Measurements from ENCODE around the gene C16orf86. TPM values are rescaled to one million over a fixed set of nuclear protein-coding genes. Genes with fewer than 3 reads are reported as not detected.

Gene C16orf86
- total RNA-seq, 3 donors from 2014 or later (not counting 1 experiment from before 2014, with no cell fraction given): 3.5 to 4.4 (median 3.6) TPM

DNA sequence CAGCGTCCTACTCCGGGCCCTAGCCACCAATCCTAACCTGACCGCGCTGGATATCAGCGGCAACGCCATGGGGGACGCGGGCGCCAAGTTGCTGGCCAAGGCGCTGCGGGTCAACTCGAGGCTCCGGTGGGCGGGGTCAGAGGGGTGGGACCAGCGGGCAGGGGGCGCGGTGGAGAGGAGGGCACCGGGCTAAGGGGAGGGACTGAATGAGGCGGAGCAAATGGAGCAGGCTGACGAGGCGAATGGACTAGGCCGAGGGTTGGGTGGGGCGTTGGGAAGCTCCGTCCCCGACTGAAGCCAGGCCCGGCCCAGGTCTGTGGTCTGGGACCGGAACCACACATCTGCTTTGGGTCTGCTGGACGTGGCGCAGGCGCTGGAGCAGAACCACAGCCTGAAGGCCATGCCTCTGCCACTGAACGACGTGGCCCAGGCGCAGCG, 17.1 kb upstream of the C16orf86 start:
- Mint-ChIP-seq H3K27ac (no peak overlapping the region), H3K4me3 (no peak overlapping the region), H3K36me3 (no peaks in the 10 kb centered on the region), H3K27me3 (ENCODE audit: low read depth in 2 of 2) (no peaks in the 10 kb centered on the region), H3K4me1 (peaks cover 0 to under 1% of the 10 kb centered on the region in 2 donors), H3K9me3 (no peaks in the 10 kb centered on the region)
- peaks cover 49% of the 10 kb centered on the region for H3K36me3 ChIP-seq (ENCODE audit: control insufficient read depth, insufficient read depth, low read length)
- no peaks in the 10 kb centered on the region for H3K9me3 ChIP-seq (ENCODE audit: control insufficient read depth, insufficient read depth, low read length)
- ATAC-seq (no peak), DNase-seq (no peak)
- no peak overlapping the region for H3K27ac ChIP-seq (ENCODE audit: low read length)
- intact Hi-C loops (cut with micrococcal nuclease): no loop called here
- no peaks in the 10 kb centered on the region for H3K27me3 ChIP-seq (ENCODE audit: control insufficient read depth, insufficient read depth, low read length)
- H3K4me3 ChIP-seq (ENCODE audit: low read length): no peak overlapping the region
- WGBS (ENCODE audit: insufficient coverage): 97% methylated on average over 34 of the region's 34 CpGs
- TF ChIP-seq, protein P1, sequence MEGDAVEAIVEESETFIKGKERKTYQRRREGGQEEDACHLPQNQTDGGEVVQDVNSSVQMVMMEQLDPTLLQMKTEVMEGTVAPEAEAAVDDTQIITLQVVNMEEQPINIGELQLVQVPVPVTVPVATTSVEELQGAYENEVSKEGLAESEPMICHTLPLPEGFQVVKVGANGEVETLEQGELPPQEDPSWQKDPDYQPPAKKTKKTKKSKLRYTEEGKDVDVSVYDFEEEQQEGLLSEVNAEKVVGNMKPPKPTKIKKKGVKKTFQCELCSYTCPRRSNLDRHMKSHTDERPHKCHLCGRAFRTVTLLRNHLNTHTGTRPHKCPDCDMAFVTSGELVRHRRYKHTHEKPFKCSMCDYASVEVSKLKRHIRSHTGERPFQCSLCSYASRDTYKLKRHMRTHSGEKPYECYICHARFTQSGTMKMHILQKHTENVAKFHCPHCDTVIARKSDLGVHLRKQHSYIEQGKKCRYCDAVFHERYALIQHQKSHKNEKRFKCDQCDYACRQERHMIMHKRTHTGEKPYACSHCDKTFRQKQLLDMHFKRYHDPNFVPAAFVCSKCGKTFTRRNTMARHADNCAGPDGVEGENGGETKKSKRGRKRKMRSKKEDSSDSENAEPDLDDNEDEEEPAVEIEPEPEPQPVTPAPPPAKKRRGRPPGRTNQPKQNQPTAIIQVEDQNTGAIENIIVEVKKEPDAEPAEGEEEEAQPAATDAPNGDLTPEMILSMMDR (IDR thresholded peaks at IDR 0.05): no peak
- H3K4me1 ChIP-seq (ENCODE audit: control insufficient read depth, insufficient read depth, low read length): peaks cover 16% of the 10 kb centered on the region

DNA sequence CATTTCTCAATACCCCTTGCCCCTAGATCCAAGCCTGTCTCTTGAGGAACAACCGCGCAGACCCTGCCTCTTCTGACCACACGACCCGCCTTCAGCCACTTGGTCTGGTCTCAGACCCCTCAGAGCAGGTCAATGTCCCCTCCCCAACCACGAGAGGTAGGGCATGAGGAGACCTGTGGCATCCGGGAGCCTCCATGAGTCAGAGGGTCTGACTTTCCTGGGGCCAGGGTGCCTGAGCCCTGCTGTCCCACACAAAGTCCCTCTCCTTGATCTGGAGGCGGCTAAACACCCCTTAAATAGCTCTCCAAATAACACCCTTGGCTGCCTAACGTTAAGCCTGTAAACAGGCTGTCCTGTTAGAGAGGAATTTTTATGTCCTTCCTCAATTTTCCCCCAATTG, 16.6 kb upstream of the C16orf86 start:
- peaks cover 53% of the 10 kb centered on the region for H3K36me3 ChIP-seq (ENCODE audit: control insufficient read depth, insufficient read depth, low read length)
- H3K4me1 ChIP-seq (ENCODE audit: control insufficient read depth, insufficient read depth, low read length): peaks cover 14% of the 10 kb centered on the region
- H3K4me3 Mint-ChIP-seq: no peak overlapping the region
- no peak for DNase-seq
- no peak overlapping the region for H3K27ac Mint-ChIP-seq
- intact Hi-C loops (cut with micrococcal nuclease): no loop called here
- H3K27ac ChIP-seq (ENCODE audit: low read length): no peak overlapping the region
- H3K9me3 ChIP-seq (ENCODE audit: control insufficient read depth, insufficient read depth, low read length): no peaks in the 10 kb centered on the region
- H3K27me3 Mint-ChIP-seq (ENCODE audit: low read depth in 2 of 2): no peaks in the 10 kb centered on the region
- H3K27me3 ChIP-seq (ENCODE audit: control insufficient read depth, insufficient read depth, low read length): no peaks in the 10 kb centered on the region
- TF ChIP-seq, protein P1 (IDR thresholded peaks at IDR 0.05): no peak
- H3K9me3 Mint-ChIP-seq: no peaks in the 10 kb centered on the region
- H3K4me1 Mint-ChIP-seq: peaks cover 0 to 3% of the 10 kb centered on the region in 2 donors
- no peaks in the 10 kb centered on the region for H3K36me3 Mint-ChIP-seq
- 92% methylated on average over 8 of the region's 8 CpGs for WGBS (ENCODE audit: insufficient coverage)
- no peak for ATAC-seq
- H3K4me3 ChIP-seq (ENCODE audit: low read length): no peak overlapping the region

DNA sequence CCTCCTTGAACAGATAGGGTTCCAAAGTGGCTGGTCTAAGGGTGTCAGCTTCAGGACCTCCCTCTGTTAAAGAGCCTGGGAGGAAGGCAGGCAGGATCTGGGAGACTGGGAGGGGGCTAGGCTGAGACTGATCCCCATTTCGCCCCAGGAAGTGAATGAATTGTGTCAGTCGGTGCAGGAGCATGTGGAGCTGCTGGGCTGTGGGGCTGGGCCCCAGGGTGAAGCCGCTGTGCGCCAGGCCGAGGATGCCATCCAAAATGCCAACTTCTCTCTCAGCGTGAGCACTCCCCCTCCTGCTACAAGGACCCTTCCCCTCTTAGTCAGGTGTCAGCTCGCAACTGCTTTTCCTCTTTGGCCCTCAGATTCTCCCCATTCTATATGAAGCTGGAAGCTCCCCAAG, 15.6 kb upstream of the C16orf86 start:
- Histone ChIP-seq H3K4me1 (ENCODE audit: control insufficient read depth, insufficient read depth, low read length) (peaks cover 5% of the 10 kb centered on the region), H3K9me3 (ENCODE audit: control insufficient read depth, insufficient read depth, low read length) (no peaks in the 10 kb centered on the region), H3K4me3 (ENCODE audit: low read length) (no peak overlapping the region), H3K36me3 (ENCODE audit: control insufficient read depth, insufficient read depth, low read length) (peaks cover 56% of the 10 kb centered on the region), H3K27ac (ENCODE audit: low read length) (no peak overlapping the region), H3K27me3 (ENCODE audit: control insufficient read depth, insufficient read depth, low read length) (no peaks in the 10 kb centered on the region)
- Mint-ChIP-seq H3K9me3 (no peaks in the 10 kb centered on the region), H3K27me3 (ENCODE audit: low read depth in 2 of 2) (no peaks in the 10 kb centered on the region), H3K4me3 (no peak overlapping the region), H3K4me1 (peaks cover 0 to 8% of the 10 kb centered on the region in 2 donors), H3K27ac (peak overlapping the region in 1 of 2 donors; percentile 12), H3K36me3 (no peaks in the 10 kb centered on the region)
- no peak for ATAC-seq
- intact Hi-C loops (cut with micrococcal nuclease): no loop called here
- TF ChIP-seq, protein P1 (IDR thresholded peaks at IDR 0.05): no peak
- no peak for DNase-seq
- 91% methylated on average over 7 of the region's 7 CpGs for WGBS (ENCODE audit: insufficient coverage)

DNA sequence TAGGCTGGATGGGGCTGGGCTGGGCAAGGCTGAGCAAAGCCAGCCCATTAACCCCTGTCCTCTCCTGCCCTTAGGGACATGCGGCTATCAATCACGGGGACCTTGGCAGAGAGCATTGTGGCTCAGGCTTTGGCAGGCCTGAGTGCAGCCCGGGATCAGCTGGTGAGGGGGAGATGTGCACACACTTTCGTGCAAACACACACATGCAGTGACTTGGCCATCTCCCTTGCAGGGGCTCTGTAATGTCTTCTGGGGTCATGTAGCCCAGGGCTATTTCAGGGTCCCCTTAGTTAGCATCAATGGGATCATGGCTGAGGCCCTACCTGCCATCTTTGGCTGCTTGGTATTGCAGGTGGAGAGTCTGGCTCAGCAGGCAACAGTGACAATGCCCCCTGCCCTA, 14.8 kb upstream of the C16orf86 start:
- no peaks in the 10 kb centered on the region for H3K27me3 ChIP-seq (ENCODE audit: control insufficient read depth, insufficient read depth, low read length)
- intact Hi-C loops (cut with micrococcal nuclease): no loop called here
- no peaks in the 10 kb centered on the region for H3K36me3 Mint-ChIP-seq
- TF ChIP-seq, protein P1 (IDR thresholded peaks at IDR 0.05): no peak
- WGBS (ENCODE audit: insufficient coverage): 97% methylated on average over 4 of the region's 4 CpGs
- H3K9me3 Mint-ChIP-seq: no peaks in the 10 kb centered on the region
- no peak overlapping the region for H3K4me3 ChIP-seq (ENCODE audit: low read length)
- no peaks in the 10 kb centered on the region for H3K4me1 ChIP-seq (ENCODE audit: control insufficient read depth, insufficient read depth, low read length)
- no peak for DNase-seq
- ATAC-seq: no peak
- peak overlapping the region in 1 of 2 donors; percentile 22 for H3K27ac Mint-ChIP-seq
- no peaks in the 10 kb centered on the region for H3K27me3 Mint-ChIP-seq (ENCODE audit: low read depth in 2 of 2)
- no peaks in the 10 kb centered on the region for H3K9me3 ChIP-seq (ENCODE audit: control insufficient read depth, insufficient read depth, low read length)
- no peak overlapping the region for H3K27ac ChIP-seq (ENCODE audit: low read length)
- H3K4me1 Mint-ChIP-seq: peaks cover 0 to 8% of the 10 kb centered on the region in 2 donors
- H3K4me3 Mint-ChIP-seq: peak overlapping the region; percentile 13
- peaks cover 53% of the 10 kb centered on the region for H3K36me3 ChIP-seq (ENCODE audit: control insufficient read depth, insufficient read depth, low read length)
